ENCODE data around the gene STK17A. TPM values are rescaled to one million over a fixed set of nuclear protein-coding genes. Genes with fewer than 3 reads are reported as not detected.

Gene STK17A
- total RNA-seq = 100 to 1,000 TPM; 106 TPM

DNA sequence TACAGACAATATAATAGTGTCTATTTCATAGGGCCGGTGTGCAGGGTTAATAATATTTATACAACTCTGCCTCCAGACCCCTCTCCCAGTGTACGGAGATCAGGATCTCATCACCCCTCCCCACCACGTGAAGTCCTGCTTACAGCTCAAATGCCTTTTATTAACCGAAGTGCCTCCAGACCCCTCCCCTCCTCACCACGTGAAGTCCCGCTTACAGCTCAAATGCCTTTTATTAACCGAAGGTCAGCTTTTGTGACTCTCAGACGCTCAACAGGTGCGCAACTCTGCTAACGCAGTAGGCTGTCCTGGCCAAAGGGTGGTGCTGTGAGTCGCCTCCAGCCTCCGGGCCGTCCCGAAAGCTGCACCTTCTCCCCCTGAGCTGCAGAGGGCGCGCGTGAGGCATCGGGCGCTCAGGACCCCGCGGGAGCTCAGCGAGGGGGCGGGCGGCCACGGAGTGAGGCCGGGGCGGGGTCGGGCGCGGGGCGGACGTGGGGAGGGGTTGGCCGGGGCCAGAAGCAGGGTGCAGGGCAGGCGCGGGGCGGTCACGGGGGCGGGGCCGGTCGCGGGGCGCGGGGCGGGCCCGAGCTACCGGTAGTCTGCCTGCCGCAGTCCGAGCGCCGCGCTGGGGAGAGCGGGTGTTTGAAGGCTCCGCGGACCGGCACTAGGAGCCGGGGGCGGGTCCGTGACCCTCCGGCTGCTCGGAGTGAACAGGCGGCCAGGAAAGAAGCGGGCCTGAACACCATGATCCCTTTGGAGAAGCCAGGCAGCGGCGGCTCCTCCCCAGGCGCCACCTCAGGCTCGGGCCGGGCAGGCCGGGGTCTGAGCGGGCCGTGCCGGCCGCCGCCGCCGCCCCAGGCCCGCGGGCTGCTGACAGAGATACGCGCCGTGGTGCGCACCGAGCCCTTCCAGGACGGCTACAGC is at the start of gene STK17A:
TSS of gene STK17A (plus strand) at position 606 of the 921 bp plus-strand sequence. CDS start at position 742, 136 bp downstream.
- ATAC-seq (ENCODE audit: low read depth) (peak; percentile 78), DNase-seq (peak; percentile 98)
- Mint-ChIP-seq H3K4me3 (peak within 1 kb of the TSS; percentile 99), H3K27me3 (peaks cover 22% of the 10 kb centered on the region), H3K36me3 (peaks cover 14% of the 10 kb centered on the region), H3K4me1 (peaks cover 26% of the 10 kb centered on the region), H3K9me3 (no peaks in the 10 kb centered on the region), H3K27ac (peak within 1 kb of the TSS; percentile 99)
- POLR2A ChIA-PET = interaction anchor here (0.6 to 7.2 kb wide), 45 partner anchors 8 to 286 kb away, joined by 3 to 143 read pairs (median 6); partner anchors contain the start of genes BLVRA, COA1 and MRPS24

DNA sequence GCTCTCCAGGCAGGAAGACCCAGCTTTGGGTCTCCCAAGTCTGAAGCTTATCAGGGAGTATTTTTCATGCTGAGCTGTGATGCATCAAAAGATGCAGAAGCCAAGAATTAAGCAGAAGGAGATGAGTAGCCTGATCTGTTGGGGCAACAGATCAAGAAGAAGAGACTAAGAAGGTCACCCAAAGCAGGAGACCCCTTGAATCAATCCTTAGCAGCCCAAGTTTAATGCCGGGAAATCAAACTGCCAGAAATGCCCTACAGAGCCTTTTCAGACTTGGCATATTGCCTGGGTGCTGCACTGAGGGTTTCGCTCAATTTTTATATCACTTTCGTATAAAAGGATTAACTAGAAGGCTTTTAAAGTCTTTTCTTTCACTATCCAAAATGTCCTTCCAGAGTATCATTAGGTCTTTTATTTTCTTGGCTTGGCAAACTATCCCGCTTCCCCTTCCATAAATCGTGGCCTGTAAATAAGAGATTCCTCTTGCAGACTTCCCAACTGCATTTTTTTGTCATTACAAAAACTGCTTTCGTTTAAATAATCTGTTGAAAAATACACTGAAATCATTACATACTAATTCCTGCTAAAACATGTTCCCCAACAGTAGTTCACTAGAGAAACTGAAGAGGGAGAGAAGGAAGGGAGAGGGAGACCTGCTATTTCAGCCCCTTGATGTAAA is 49.0 kb upstream of the STK17A start:
- DNase-seq = no peak
- peaks cover 11% of the 10 kb centered on the region for H3K27me3 Mint-ChIP-seq
- no peak overlapping the region for H3K27ac Mint-ChIP-seq
- ATAC-seq (ENCODE audit: low read depth) = no peak
- POLR2A ChIA-PET = no interaction called here
- H3K4me1 Mint-ChIP-seq = no peaks in the 10 kb centered on the region
- H3K4me3 Mint-ChIP-seq = no peak overlapping the region
- H3K36me3 Mint-ChIP-seq = no peaks in the 10 kb centered on the region
- no peaks in the 10 kb centered on the region for H3K9me3 Mint-ChIP-seq

DNA sequence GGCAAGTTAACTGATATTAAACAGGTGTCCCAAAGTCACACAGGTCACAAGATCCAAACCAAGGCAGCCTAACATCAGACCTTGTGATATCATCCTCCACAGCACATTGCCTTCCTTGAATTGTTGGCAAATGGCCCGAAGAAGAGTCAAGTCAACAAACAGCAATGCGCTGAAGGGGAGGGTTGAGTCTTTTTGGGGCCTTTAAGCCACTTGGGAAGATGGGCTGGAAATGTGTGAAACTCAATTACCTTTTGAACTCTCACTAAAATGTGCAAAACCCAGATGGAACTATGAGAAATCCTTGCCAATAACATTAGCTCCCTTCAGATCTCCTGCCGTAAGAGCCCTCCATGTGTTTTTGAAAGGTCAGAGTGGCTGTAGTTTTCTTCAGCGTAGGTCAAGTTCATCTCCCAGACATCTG is 47.9 kb upstream of the STK17A start:
- H3K4me1 Mint-ChIP-seq = no peaks in the 10 kb centered on the region

DNA sequence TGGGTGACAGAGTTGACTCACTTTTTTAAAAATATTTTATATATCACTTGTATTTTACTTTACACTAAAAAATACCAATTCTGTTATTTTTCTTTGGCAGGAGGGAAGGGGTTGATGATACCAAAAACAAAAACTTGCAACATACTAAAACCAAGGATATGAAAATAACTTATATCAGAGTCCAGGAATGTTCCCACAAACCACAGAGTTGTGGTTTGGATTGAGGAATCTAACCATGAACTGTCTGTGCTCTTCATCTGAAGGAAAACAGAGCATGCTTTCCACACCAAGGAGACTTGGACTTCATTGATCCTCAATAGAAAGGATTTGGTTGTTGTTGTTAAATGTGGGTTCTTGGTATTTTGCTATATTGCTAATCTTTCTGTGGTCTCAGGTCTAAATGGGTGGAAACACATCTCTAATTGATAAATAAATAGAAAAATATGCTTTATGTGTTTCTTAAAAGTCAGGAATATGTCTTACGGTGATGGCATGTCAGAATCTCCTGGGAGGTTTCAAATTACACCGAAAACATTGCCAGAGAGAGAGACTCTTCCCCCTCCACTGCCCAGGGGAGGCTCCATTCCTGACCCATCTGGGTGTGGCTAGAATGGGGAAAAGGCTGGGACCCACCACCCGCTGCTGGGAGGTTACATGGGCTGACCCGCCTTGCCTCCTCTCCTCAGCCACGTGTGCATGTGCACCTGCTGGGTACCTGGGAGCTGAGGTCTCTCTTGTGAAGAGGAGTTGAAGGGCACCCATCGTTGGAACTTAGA is 46.9 kb upstream of the STK17A start:
- H3K27ac Mint-ChIP-seq = no peak overlapping the region
- no peaks in the 10 kb centered on the region for H3K9me3 Mint-ChIP-seq
- no peak for DNase-seq
- peaks cover 3% of the 10 kb centered on the region for H3K27me3 Mint-ChIP-seq
- POLR2A ChIA-PET = no interaction called here
- no peak overlapping the region for H3K4me3 Mint-ChIP-seq
- no peaks in the 10 kb centered on the region for H3K36me3 Mint-ChIP-seq
- ATAC-seq (ENCODE audit: low read depth) = no peak
- no peaks in the 10 kb centered on the region for H3K4me1 Mint-ChIP-seq

More for the DNA sequence above, 47.9 kb upstream of the STK17A start:
- H3K27ac Mint-ChIP-seq = no peak overlapping the region
- POLR2A ChIA-PET = no interaction called here
- H3K4me3 Mint-ChIP-seq = no peak overlapping the region
- DNase-seq (no peak), ATAC-seq (ENCODE audit: low read depth) (no peak)
- H3K9me3 Mint-ChIP-seq = no peaks in the 10 kb centered on the region
- H3K27me3 Mint-ChIP-seq = peaks cover 3% of the 10 kb centered on the region
- no peaks in the 10 kb centered on the region for H3K36me3 Mint-ChIP-seq

DNA sequence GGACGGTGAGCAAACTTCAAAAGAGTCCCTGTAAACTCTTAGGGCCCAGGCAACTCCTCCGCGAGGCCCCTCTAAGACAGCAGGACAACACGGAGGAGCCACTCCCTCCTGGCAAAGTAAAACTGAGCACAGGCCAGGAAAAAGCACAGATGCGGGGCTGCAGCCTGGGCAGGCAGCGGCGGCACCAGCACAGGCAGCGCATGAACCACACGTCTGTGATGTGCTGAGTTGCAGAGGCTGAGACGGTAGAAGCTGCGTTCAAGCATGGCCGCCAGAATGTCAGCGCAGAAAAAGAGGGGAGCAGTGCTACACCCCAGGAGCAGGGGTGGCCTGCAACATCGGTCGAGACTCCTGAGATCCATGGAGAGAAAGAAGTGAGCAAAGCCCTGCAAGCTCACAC is 46.1 kb upstream of the STK17A start:
- Mint-ChIP-seq H3K27me3 (peaks cover 3% of the 10 kb centered on the region), H3K4me1 (no peaks in the 10 kb centered on the region), H3K27ac (no peak overlapping the region), H3K4me3 (no peak overlapping the region), H3K36me3 (no peaks in the 10 kb centered on the region), H3K9me3 (no peaks in the 10 kb centered on the region)
- ATAC-seq (ENCODE audit: low read depth) = no peak
- POLR2A ChIA-PET = no interaction called here
- DNase-seq = no peak

DNA sequence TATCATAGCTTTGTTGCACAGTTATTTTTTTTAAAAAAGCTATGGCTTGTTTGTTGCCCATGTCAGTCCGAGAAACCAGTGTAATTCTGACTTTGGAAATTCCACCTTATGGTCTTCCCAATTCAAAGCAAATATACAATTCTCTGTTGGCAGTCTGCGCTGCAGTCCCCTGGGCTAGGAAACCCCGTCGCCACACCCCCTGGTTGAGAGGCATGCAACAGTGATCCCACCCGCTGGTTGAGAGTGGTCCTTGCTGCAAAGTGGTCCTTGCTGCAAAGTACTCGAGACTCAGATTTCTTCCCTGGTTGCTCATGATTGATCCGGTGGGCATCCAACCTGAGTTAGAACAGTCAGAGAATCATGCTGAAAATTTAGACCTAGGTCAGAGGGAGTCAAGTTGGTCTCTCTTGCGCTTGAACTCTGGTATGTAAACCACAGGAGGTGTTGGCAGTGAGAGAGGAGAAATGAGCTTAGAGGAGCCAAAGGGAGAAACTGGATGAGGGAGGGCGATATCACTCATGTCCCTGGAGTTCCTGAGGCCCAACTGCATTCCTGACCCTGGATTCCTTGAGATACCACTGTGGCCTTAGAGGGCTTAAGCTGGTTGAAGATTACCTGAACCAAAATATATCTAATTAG is 45.0 kb upstream of the STK17A start:
- DNase-seq = no peak
- Mint-ChIP-seq H3K4me1 (no peaks in the 10 kb centered on the region), H3K9me3 (no peaks in the 10 kb centered on the region), H3K27me3 (peaks cover 3% of the 10 kb centered on the region), H3K27ac (no peak overlapping the region), H3K4me3 (no peak overlapping the region), H3K36me3 (no peaks in the 10 kb centered on the region)
- POLR2A ChIA-PET = no interaction called here
- ATAC-seq (ENCODE audit: low read depth) = no peak

DNA sequence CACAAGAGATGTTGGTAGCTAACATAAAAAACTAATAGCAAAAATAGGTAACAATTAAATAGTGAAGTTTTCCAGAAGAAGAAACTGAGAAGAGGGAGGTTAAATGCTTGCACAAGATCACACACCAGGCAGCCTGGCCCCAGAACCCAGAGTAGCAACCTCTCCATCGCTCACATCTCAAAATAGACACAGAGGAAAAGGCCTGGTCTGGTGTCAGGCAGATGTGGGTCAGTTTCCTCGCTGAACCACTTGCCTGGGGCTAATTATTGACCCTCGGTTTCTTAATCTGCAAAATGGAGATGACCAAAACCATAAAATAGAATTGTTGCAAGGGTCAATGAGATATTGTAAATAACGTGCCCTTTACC is 44.5 kb upstream of the STK17A start:
- no peak for DNase-seq
- H3K4me1 Mint-ChIP-seq = no peaks in the 10 kb centered on the region
- H3K9me3 Mint-ChIP-seq = no peaks in the 10 kb centered on the region
- no peaks in the 10 kb centered on the region for H3K36me3 Mint-ChIP-seq
- H3K27me3 Mint-ChIP-seq = peaks cover 3% of the 10 kb centered on the region
- ATAC-seq (ENCODE audit: low read depth) = no peak
- H3K27ac Mint-ChIP-seq = no peak overlapping the region
- POLR2A ChIA-PET = no interaction called here
- no peak overlapping the region for H3K4me3 Mint-ChIP-seq

DNA sequence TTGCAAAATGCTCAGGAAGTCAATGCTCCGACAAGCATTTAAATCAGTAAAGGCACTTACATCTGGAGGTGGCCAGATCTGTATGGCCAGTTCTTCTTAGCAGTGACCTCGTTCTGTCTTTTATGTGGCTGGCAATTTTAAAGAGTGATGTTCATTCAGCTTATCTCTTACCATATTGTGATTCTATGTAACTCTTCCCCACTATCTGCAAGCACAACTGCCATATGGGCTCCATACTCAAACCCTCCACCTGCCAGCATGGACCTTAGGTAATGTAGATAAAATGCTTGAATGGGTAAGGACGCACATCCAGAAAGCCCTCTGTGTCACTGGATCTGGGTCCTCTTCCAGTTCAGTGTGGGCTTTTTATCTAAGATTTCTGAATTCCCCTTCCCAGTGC is 42.4 kb upstream of the STK17A start:
- Mint-ChIP-seq H3K4me1 (no peaks in the 10 kb centered on the region), H3K4me3 (no peak overlapping the region), H3K9me3 (no peaks in the 10 kb centered on the region), H3K27me3 (peaks cover 10% of the 10 kb centered on the region), H3K36me3 (no peaks in the 10 kb centered on the region), H3K27ac (no peak overlapping the region)
- ATAC-seq (ENCODE audit: low read depth) = no peak
- POLR2A ChIA-PET = no interaction called here
- DNase-seq = no peak

DNA sequence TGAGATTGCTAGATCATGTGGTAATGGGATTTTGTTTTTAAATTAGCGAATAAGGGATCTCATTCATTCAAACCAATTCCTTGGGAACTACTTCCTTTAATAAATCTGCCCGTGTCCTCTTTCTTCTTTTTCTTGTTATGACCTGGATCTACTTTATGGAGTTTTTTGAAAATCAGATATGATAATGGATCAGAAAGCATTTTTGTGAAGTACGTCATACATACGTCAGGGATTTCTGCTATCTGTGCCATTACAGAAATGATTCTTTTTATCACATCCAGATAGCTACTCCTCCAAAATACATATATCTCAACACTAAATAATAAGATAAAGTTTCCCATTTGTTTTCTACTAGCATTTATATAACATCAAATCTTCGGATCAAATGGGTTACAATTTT is 40.2 kb upstream of the STK17A start:
- Mint-ChIP-seq H3K36me3 (no peaks in the 10 kb centered on the region), H3K4me3 (no peak overlapping the region), H3K27ac (no peak overlapping the region), H3K4me1 (no peaks in the 10 kb centered on the region), H3K27me3 (peaks cover 25% of the 10 kb centered on the region), H3K9me3 (peaks cover 2% of the 10 kb centered on the region)
- POLR2A ChIA-PET = no interaction called here
- no peak for ATAC-seq (ENCODE audit: low read depth)
- no peak for DNase-seq

DNA sequence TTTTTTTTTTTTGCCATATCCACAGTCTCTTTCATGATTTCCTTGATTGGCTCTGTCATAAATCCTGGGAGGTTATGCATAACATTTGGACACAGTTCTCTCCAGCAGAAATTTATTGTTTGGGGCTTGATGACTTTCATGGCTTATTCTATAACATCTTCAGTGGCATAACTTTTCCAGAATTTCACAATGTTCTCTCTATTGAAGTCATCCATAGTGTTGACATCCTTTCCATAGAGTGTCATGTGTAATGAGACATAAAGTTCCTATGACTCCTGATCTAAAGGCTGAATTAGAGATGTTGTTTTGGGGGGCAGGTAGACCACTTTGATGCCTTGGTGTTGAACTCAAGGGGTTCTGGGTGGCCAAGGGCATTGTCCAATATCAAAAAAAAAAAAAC is 36.7 kb upstream of the STK17A start:
- no peaks in the 10 kb centered on the region for H3K36me3 Mint-ChIP-seq
- no peak for DNase-seq
- no peak overlapping the region for H3K4me3 Mint-ChIP-seq
- POLR2A ChIA-PET = no interaction called here
- peaks cover 25% of the 10 kb centered on the region for H3K27me3 Mint-ChIP-seq
- ATAC-seq (ENCODE audit: low read depth) = no peak
- H3K4me1 Mint-ChIP-seq = no peaks in the 10 kb centered on the region
- H3K27ac Mint-ChIP-seq = no peak overlapping the region
- peaks cover 2% of the 10 kb centered on the region for H3K9me3 Mint-ChIP-seq

DNA sequence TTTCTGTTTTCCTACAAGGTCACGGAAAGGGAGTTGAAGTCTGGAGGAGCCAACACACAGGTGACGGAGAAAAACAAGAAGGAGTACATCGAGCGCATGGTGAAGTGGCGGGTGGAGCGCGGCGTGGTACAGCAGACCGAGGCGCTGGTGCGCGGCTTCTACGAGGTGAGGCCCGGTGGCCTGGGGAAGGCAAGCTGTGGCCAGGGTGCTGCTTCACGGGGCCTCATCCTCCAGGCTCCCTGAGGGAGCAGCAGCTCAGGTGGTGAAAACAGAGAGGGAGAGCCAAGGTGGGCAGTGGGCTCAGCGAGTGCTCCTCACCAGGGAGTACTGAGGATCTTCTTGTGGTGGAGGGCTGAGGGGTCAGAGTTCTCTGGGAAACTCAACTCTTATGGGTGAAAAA is 32.5 kb upstream of the STK17A start:
- Mint-ChIP-seq H3K9me3 (peaks cover 2% of the 10 kb centered on the region), H3K27ac (no peak overlapping the region), H3K27me3 (peaks cover 19% of the 10 kb centered on the region), H3K36me3 (peaks cover 2% of the 10 kb centered on the region), H3K4me1 (peaks cover 19% of the 10 kb centered on the region), H3K4me3 (no peak overlapping the region)
- POLR2A ChIA-PET = no interaction called here
- ATAC-seq (ENCODE audit: low read depth) = no peak
- no peak for DNase-seq

DNA sequence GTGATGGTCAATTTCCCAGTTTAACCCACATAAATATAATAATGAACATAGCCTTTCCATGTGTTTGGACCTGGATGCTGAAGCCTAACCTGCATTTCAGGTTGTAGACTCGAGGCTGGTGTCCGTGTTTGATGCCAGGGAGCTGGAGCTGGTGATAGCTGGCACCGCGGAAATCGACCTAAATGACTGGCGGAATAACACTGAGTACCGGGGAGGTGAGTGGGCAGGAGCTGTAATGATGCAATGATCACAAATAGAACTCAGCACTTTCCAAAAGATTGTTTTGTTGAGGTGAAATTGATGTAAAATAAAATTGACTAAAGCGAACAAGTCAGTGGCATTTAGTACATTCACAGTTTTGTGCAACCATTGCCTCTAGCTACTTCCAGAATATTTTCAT is 30.8 kb upstream of the STK17A start:
- peaks cover 2% of the 10 kb centered on the region for H3K36me3 Mint-ChIP-seq
- H3K4me1 Mint-ChIP-seq = peaks cover 20% of the 10 kb centered on the region
- no peak overlapping the region for H3K4me3 Mint-ChIP-seq
- H3K27ac Mint-ChIP-seq = no peak overlapping the region
- H3K9me3 Mint-ChIP-seq = no peaks in the 10 kb centered on the region
- POLR2A ChIA-PET = no interaction called here
- peaks cover 11% of the 10 kb centered on the region for H3K27me3 Mint-ChIP-seq
- DNase-seq = no peak
- no peak for ATAC-seq (ENCODE audit: low read depth)

DNA sequence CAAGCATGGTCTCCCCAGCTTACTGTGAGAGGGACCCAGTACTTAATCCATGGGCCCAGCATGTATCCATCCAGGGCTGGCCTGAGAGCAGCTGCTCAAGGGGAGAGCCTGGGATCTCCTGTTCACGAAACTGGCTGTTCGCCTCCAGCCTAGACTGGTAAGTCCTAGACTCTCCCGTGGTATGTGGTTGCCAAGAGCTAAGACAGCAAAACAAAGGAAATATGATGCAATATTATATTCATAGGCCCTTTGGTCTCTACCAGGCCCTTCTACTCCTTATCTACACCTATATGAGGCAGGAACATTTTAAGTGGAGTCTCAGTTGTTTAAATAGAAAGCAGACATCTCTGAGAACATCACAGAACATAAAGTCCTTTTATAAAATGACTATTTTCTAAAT is 28.9 kb upstream of the STK17A start:
- H3K9me3 Mint-ChIP-seq = no peaks in the 10 kb centered on the region
- POLR2A ChIA-PET = no interaction called here
- H3K36me3 Mint-ChIP-seq = peaks cover 2% of the 10 kb centered on the region
- peak; percentile 69 for ATAC-seq (ENCODE audit: low read depth)
- no peak for DNase-seq
- peaks cover 15% of the 10 kb centered on the region for H3K27me3 Mint-ChIP-seq
- H3K27ac Mint-ChIP-seq = peak overlapping the region; percentile 54
- H3K4me1 Mint-ChIP-seq = peaks cover 20% of the 10 kb centered on the region
- peak overlapping the region; percentile 52 for H3K4me3 Mint-ChIP-seq
